Astrocyte (in vitro differentiated cells and primary cell): ENCODE measurements around the gene SNRNP25. TPM values are rescaled to one million over a fixed set of nuclear protein-coding genes. Genes with fewer than 3 reads are reported as not detected.

Experiments
- DNase-seq: peaks from one replicate; pipeline ENCODE4 v3.0.0-alpha.2; 2010; ENCODE audit warnings: low read depth
- FAIRE-seq: peaks from 2 replicates; lab custom pipeline; 2011; peaks lifted over from hg19 to GRCh38; lab: Jason Lieb, UNC
- H2AFZ ChIP-seq: 2 replicates; pipeline ENCODE4 v1.6.0; 2012; ENCODE audit warnings: low read depth, low read length, inconsistent platforms
- H3K27ac ChIP-seq: 2 replicates; pipeline ENCODE4 v1.5.1; 2011; ENCODE audit warnings: low read depth, low read length, inconsistent platforms
- H3K27me3 ChIP-seq: 2 replicates; pipeline ENCODE4 v1.6.0; 2011; ENCODE audit warnings: low read length, inconsistent platforms; ENCODE audit not compliant: insufficient read depth
- H3K36me3 ChIP-seq: 2 replicates; pipeline ENCODE4 v1.5.1; 2011; ENCODE audit warnings: low read length, inconsistent platforms; ENCODE audit not compliant: insufficient read depth
- H3K4me1 ChIP-seq: 2 replicates; pipeline ENCODE4 v1.5.1; 2011; ENCODE audit warnings: low read length, inconsistent platforms; ENCODE audit not compliant: insufficient read depth
- H3K4me2 ChIP-seq: 2 replicates; pipeline ENCODE4 v1.6.0; 2012; ENCODE audit warnings: low read length, inconsistent platforms
- H3K4me3 ChIP-seq: 2 replicates; pipeline ENCODE4 v1.5.1; 2011; ENCODE audit warnings: low read depth, mild to moderate bottlenecking, low read length, inconsistent platforms; ENCODE audit not compliant: insufficient read depth
- H3K79me2 ChIP-seq: 2 replicates; pipeline ENCODE4 v1.6.0; 2012; ENCODE audit warnings: mild to moderate bottlenecking, low read length, inconsistent platforms; ENCODE audit not compliant: insufficient read depth
- H3K9ac ChIP-seq: 2 replicates; pipeline ENCODE4 v1.6.0; 2012; ENCODE audit warnings: mild to moderate bottlenecking, low read length, inconsistent platforms
- H3K9me3 ChIP-seq: 2 replicates; pipeline ENCODE4 v1.5.1; 2012; ENCODE audit warnings: low read depth, mild to moderate bottlenecking, low read length, inconsistent platforms; ENCODE audit not compliant: insufficient read depth
- H4K20me1 ChIP-seq: 2 replicates; pipeline ENCODE4 v1.6.0; 2012; ENCODE audit warnings: low read length, inconsistent platforms; ENCODE audit not compliant: insufficient read depth
- H3K27ac Mint-ChIP-seq: one replicate; pipeline ENCODE4 v1.8.0; 2021; ENCODE audit warnings: mild to moderate bottlenecking, mixed read lengths; ENCODE audit not compliant: unreplicated experiment
- H3K27me3 Mint-ChIP-seq: one replicate; pipeline ENCODE4 v1.8.0; 2021; ENCODE audit warnings: low read depth, mixed read lengths; ENCODE audit not compliant: unreplicated experiment
- H3K36me3 Mint-ChIP-seq: one replicate; pipeline ENCODE4 v1.8.0; 2021; ENCODE audit warnings: low read depth, mixed read lengths; ENCODE audit not compliant: unreplicated experiment
- H3K4me1 Mint-ChIP-seq: one replicate; pipeline ENCODE4 v1.8.0; 2021; ENCODE audit warnings: low read depth, mixed read lengths; ENCODE audit not compliant: unreplicated experiment
- H3K4me3 Mint-ChIP-seq: one replicate; pipeline ENCODE4 v1.8.0; 2021; ENCODE audit warnings: mild to moderate bottlenecking, moderate library complexity, mixed read lengths; ENCODE audit not compliant: unreplicated experiment
- H3K9me3 Mint-ChIP-seq: one replicate; pipeline ENCODE4 v1.8.0; 2021; ENCODE audit warnings: mild to moderate bottlenecking, mixed read lengths; ENCODE audit not compliant: unreplicated experiment
- EZH2 ChIP-seq: IDR thresholded peaks from 2 replicates; pipeline ENCODE4 v1.6.1; 2012; ENCODE audit warnings: mild to moderate bottlenecking, low read length, inconsistent platforms; ENCODE audit not compliant: insufficient read depth
- total RNA-seq: library from RNA; stranded (reverse); gene quantifications from 2 replicates; pipeline ENCODE4 v1.2.1, GENCODE V29; 2021
- TF ChIP-seq, protein P1 (sequence below): IDR thresholded peaks from 2 replicates; pipeline ENCODE4 v1.5.1; 2011; ENCODE audit warnings: low read depth, mild to moderate bottlenecking, inconsistent platforms, low read length, moderate library complexity; ENCODE audit not compliant: insufficient read depth

SNRNP25 gene
- total RNA-seq, 1 donor from 2014 or later = 34.1 TPM

DNA sequence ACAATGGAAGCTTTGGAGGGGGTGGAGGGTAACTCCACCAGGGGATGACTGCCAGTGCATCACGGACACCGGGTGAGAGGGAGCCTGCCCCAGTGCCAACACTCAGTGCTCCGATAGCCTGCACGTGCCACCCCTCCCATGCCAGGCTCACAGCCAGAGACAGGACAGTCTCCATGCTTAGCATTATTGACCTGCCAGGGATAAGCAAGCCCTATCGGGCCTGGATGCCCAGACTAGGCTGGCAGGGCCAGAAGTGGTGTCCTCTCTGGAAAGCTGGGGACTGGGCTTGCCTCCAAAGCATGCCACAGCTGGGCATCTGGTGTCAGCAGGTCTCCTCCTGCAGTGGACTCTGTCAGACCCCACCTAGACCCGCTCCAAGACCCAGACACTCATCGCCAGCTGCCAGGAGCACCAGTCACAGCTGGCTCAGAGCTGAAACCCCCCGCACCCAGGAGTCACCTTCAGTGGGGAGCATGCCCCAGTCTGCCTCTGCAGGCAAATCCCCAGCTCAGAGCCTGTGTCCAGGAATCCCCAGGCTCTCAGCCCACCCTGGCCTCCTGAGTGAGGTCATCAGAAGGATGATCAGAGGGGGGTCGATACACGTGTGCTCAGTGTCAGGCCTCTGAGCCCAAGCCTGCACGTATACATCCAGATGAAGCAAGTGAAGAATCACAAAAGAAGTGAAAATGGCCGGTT, 20.6 kb downstream of the SNRNP25 start:
- Histone ChIP-seq H3K27ac (no peak overlapping the region), H3K9ac (no peak overlapping the region), H2AFZ (no peak overlapping the region), H3K9me3 (no peaks in the 10 kb centered on the region), H3K4me1 (peaks cover 58% of the 10 kb centered on the region), H3K79me2 (peaks cover 41% of the 10 kb centered on the region), H3K4me3 (no peak overlapping the region), H3K27me3 (no peaks in the 10 kb centered on the region), H3K4me2 (no peak overlapping the region), H3K36me3 (no peaks in the 10 kb centered on the region), H4K20me1 (peaks cover 32% of the 10 kb centered on the region)
- no peaks in the 10 kb centered on the region for H3K27me3 Mint-ChIP-seq
- H3K36me3 Mint-ChIP-seq = no peaks in the 10 kb centered on the region
- H3K9me3 Mint-ChIP-seq = no peaks in the 10 kb centered on the region
- TF ChIP-seq, protein P1, sequence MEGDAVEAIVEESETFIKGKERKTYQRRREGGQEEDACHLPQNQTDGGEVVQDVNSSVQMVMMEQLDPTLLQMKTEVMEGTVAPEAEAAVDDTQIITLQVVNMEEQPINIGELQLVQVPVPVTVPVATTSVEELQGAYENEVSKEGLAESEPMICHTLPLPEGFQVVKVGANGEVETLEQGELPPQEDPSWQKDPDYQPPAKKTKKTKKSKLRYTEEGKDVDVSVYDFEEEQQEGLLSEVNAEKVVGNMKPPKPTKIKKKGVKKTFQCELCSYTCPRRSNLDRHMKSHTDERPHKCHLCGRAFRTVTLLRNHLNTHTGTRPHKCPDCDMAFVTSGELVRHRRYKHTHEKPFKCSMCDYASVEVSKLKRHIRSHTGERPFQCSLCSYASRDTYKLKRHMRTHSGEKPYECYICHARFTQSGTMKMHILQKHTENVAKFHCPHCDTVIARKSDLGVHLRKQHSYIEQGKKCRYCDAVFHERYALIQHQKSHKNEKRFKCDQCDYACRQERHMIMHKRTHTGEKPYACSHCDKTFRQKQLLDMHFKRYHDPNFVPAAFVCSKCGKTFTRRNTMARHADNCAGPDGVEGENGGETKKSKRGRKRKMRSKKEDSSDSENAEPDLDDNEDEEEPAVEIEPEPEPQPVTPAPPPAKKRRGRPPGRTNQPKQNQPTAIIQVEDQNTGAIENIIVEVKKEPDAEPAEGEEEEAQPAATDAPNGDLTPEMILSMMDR = no peak
- no peak for TF ChIP-seq EZH2
- FAIRE-seq (no peak), DNase-seq (no peak)
- H3K27ac Mint-ChIP-seq = peak overlapping the region; percentile 86
- H3K4me3 Mint-ChIP-seq = peak overlapping the region; percentile 68
- peaks cover 38% of the 10 kb centered on the region for H3K4me1 Mint-ChIP-seq

DNA sequence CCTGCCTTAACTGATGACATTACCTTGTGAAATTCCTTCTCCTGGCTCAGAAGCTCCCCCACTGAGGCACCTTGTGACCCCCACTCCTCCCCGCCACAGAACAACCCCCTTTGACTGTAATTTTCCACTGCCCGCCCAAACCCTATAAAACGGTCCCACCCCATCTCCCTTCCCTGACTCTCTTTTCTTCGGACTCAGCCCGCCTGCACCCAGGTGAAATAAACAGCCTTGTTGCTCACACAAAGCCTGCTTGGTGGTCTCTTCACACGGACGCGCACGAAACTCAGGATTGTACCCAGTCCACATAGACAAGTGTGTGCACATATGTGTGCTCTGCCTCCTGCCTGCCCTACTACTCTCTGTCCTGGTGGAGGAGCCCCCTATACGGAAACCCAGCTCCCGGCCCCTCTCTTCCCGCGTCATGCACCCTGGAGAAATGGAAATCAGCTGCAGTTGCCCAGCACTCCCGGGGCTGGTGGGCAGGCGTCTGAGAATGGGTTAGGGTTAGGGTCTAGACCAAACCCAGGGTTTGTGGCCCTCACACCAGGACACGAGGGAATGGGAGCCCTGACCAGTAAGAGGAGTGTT, 21.2 kb downstream of the SNRNP25 start:
- Mint-ChIP-seq H3K4me1 (peaks cover 39% of the 10 kb centered on the region), H3K27me3 (no peaks in the 10 kb centered on the region), H3K4me3 (peak overlapping the region; percentile 68), H3K27ac (peak overlapping the region; percentile 86), H3K36me3 (peaks cover 3% of the 10 kb centered on the region), H3K9me3 (no peaks in the 10 kb centered on the region)
- no peak overlapping the region for H3K27ac ChIP-seq
- H3K9ac ChIP-seq = no peak overlapping the region
- peaks cover 2% of the 10 kb centered on the region for H3K36me3 ChIP-seq
- H3K9me3 ChIP-seq = no peaks in the 10 kb centered on the region
- peaks cover 26% of the 10 kb centered on the region for H4K20me1 ChIP-seq
- H2AFZ ChIP-seq = no peak overlapping the region
- H3K27me3 ChIP-seq = no peaks in the 10 kb centered on the region
- H3K4me2 ChIP-seq = no peak overlapping the region
- H3K4me1 ChIP-seq = peaks cover 62% of the 10 kb centered on the region
- H3K79me2 ChIP-seq = peaks cover 35% of the 10 kb centered on the region
- no peak overlapping the region for H3K4me3 ChIP-seq
- DNase-seq (no peak), FAIRE-seq (no peak)
- TF ChIP-seq, protein P1 = no peak
